ENCODE results near the gene ASB18. TPM values are rescaled to one million over a fixed set of nuclear protein-coding genes. Genes with fewer than 3 reads are reported as not detected.
"Not testable (repeated sequence)": the region's sequence is repeated elsewhere in the genome, so short reads cannot be mapped to it uniquely, and the experiment has no call there.

ASB18 gene
- total RNA-seq, 2 donors from 2014 or later, result not detected

- DNase-seq; intact Hi-C loops (cut with DNase I, micrococcal nuclease); ATAC-seq: not testable (repeated sequence)
Observed at GRCh38 chr2:236288373-236288772, 24.2 kb upstream of the ASB18 start.

- intact Hi-C loops (cut with DNase I, micrococcal nuclease), result no loop called here
- DNase-seq (no peak), ATAC-seq (no peak)
Observed at GRCh38 chr2:236287656-236288055, 23.4 kb upstream of the ASB18 start.

- no peak for ATAC-seq
- no peak for DNase-seq
- intact Hi-C loops (cut with DNase I, micrococcal nuclease), result no loop called here
Observed at GRCh38 chr2:236286873-236287545, 22.8 kb upstream of the ASB18 start.

- intact Hi-C loops (cut with DNase I, micrococcal nuclease), result no loop called here
- ATAC-seq, result no peak
Observed at GRCh38 chr2:236284208-236284607, 20.0 kb upstream of the ASB18 start.

DNA sequence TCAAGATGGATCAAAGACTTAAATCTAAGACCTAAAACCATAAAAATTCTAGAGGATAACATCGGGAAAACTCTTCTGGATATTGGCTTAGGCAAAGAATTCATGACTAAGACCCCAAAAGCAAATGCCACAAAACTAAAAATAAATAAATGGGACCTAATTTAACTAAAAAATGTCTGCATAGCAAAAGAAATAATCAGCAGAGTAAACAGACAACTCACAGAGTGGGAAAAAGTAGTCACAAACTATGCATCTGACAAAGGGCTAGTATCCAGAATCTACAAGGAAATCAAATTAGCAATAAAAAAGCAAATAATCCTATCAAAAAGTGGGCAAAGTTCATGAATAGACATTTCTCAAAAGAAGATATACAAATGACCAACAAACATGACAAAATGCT, 18.2 kb upstream of the ASB18 start:
- DNase-seq (no peak), ATAC-seq (no peak)
- intact Hi-C loops (cut with DNase I, micrococcal nuclease), result no loop called here

More at GRCh38 chr2:236284208-236284607, 20.0 kb upstream of the ASB18 start:
- no peak for DNase-seq

- intact Hi-C loops (cut with DNase I, micrococcal nuclease), result no loop called here
- ATAC-seq (no peak), DNase-seq (no peak)
Observed at GRCh38 chr2:236281423-236281822, 17.2 kb upstream of the ASB18 start.

GRCh38 chr2:236273126-236273525, 8.9 kb upstream of the ASB18 start:
- DNase-seq, result no peak
- no peak for ATAC-seq
- intact Hi-C loops (cut with DNase I, micrococcal nuclease), result no loop called here

- intact Hi-C loops (cut with DNase I, micrococcal nuclease), result no loop called here
- ATAC-seq, result no peak
- no peak for DNase-seq
Observed at GRCh38 chr2:236271851-236272250, 7.6 kb upstream of the ASB18 start.

- intact Hi-C loops (cut with DNase I, micrococcal nuclease); ATAC-seq; DNase-seq: not testable (repeated sequence)
Observed at GRCh38 chr2:236269876-236270275, 5.7 kb upstream of the ASB18 start.

- ATAC-seq (no peak), DNase-seq (no peak)
- intact Hi-C loops (cut with DNase I, micrococcal nuclease), result no loop called here
Observed at GRCh38 chr2:236265675-236266074, 1.5 kb upstream of the ASB18 start.

DNA sequence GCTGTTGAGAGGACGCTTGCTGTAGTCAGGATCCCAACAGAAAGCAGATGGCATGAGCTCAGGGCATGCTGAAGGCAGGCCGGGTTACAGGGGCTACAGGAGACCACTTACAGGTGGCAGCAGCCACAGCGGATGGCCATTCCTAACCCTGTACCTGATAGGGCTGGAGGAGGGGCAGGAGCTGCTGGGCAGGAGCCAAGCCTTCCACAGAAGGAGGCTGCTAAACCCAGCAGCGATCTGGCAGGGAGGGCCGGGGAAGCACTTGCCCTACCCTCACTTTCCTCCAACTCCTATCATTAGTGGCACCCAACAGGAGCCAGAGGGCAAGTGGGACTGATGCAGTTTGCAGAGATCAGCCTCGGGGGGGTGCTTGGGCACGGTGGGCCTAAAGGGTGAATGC, 2.0 kb downstream of the ASB18 start:
- DNase-seq, result no peak
- intact Hi-C loops (cut with DNase I, micrococcal nuclease), result no loop called here
- ATAC-seq, result no peak

- intact Hi-C loops (cut with DNase I, micrococcal nuclease), result no loop called here
- ATAC-seq (no peak), DNase-seq (no peak)
Observed at GRCh38 chr2:236261452-236261851, 2.8 kb downstream of the ASB18 start.

DNA sequence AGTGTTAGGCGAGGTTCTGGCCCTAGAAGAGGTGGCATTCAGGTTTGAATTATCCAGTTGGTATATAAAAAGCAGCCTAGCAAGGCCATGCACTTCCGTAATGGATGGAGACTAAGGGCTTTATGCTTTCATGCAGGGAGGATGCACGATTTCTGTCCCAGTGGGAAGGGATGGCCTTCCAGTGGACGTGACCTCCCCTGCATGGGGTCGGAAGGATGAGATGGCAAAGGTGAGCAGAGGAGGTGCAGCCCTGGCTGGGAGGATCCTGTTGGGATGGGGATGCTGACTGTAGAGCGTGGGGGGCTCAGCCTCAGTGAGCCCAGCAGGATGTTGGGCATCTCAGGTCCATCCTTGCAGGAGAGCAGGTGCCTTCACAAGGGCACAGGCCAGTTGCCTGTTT, 4.8 kb downstream of the ASB18 start:
- DNase-seq, result no peak
- intact Hi-C loops (cut with DNase I, micrococcal nuclease), result no loop called here
- ATAC-seq, result no peak

- ATAC-seq (no peak), DNase-seq (no peak)
- intact Hi-C loops (cut with DNase I, micrococcal nuclease), result no loop called here
Observed at GRCh38 chr2:236257575-236257974, 6.6 kb downstream of the ASB18 start.

DNA sequence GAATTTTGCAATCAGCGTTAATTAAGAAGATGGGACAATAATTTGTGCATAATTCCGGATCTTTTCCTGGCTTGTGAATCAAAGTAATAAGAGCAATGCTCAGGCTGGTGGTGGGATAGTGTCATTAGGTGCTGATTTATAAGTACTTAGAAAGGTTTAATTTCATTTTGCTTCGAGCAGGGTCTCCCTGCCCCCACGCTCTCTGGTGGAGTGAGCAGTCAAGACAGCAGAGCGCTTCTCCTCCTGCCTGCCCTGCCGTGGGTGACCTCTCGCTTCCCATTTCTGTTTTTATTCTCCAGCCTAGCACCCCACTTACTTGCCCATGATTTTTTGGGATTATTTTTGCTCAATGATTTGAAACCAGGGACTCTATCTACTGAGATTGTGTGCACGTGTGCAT, 7.1 kb downstream of the ASB18 start:
- intact Hi-C loops (cut with DNase I, micrococcal nuclease), result no loop called here
- no peak for DNase-seq
- no peak for ATAC-seq

GRCh38 chr2:236256366-236256985, 7.7 kb downstream of the ASB18 start:
- intact Hi-C loops (cut with DNase I, micrococcal nuclease), result no loop called here

DNA sequence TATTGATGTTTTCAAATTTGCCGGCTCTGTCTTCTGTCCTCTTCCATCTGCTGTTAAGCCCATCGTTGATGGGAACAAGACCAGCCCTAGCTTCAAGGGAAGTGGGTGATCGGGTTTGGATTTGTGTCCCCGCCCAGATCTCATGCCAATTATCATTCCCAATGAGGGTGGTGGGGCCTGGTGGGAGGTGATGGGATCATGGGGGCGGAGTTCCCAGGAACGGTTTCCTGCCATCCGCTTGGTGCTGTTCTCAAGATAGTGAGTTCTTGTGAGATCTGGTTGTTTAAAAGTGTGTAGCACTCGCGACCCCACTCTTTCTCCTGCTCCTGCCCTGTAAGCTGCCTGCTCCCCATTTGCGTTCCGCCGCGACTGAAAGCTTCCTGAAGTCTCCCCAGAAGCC, 9.5 kb downstream of the ASB18 start:
- DNase-seq, result no peak
- intact Hi-C loops (cut with DNase I, micrococcal nuclease), result no loop called here
- no peak for ATAC-seq

More at GRCh38 chr2:236256366-236256985, 7.7 kb downstream of the ASB18 start:
- ATAC-seq, result no peak
- DNase-seq, result no peak

- intact Hi-C loops (cut with DNase I, micrococcal nuclease), result no loop called here
- DNase-seq, result no peak
- no peak for ATAC-seq
Observed at GRCh38 chr2:236254001-236254400, 10.2 kb downstream of the ASB18 start.

GRCh38 chr2:236252602-236253001, 11.6 kb downstream of the ASB18 start:
- ATAC-seq (no peak), DNase-seq (no peak)
- intact Hi-C loops (cut with DNase I, micrococcal nuclease), result no loop called here

DNA sequence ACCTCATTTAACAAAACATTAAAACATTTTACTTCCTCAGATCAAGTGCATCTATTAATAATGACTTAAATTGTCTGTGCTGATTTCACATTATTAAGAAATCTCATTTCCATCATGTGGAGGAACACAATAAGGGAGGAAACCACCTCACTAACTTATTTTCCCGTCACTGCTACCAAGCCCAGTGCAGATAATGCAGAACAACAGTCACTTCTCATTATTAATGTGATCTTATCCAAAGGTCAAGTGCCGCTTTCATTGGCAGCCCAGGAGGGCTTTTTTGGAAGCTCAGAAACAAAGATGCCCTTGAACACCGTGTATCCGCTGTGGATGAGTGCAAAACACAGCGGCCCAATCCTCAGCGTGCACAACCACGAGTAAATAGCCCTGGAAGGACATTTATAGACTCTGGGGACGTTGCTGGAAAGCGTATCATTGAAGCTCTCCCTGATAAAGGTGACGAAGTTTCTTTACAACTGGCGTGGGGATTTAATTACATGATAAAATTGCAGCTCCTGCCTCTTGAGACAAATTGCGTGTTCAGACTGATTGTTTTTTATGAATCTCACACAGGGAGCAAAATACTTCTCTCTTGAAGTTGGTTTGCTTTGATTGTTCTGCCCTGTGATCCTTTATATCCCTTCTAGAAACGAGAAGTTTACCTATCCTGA, 13.2 kb downstream of the ASB18 start:
- no peak for ATAC-seq
- DNase-seq, result no peak
- intact Hi-C loops (cut with DNase I, micrococcal nuclease), result no loop called here

Data from left colon (tissue), 2 donors.